Sigmoid colon (tissue), 4 donors: ENCODE data around the gene MTURN.

ENCODE experiments used
- EP300 ChIP-seq, 4 donors: sonication (generic); formaldehyde crosslinking; IDR thresholded peaks; one replicate each; pipeline ENCODE4 v1.6.1; 2017; ENCODE audit warnings: antibody characterized with exemption in 4 of 4
- TF ChIP-seq, protein P1 (sequence below), 4 experiments: fragments of 450-650 bp in 3 of 4; fragments of 200-600 bp in 1 of 4; IDR thresholded peaks; one replicate each; pipeline ENCODE4 v1.5.1; 2016 to 2019; ENCODE audit warnings: antibody characterized with exemption in 4 of 4, mild to moderate bottlenecking in 3 of 4, moderate library complexity in 2 of 4

DNA sequence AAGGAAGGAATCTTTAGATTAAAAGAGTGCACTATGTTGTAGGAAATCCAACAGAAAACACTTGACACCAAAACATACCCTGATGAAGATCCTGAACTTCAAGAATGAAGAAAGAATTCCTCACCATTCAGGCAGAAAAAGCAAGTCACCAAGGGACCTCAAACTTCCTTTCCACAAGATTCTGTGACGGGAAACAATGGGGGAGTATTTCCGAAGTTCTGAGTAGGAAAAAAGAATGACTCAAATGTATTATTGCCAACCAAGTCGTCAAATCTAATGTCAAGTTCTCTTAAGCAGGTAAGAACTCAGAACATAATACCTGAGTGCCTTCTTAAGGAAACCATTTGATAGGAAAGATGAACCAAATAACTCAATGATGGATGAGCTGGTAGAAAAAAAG is 44.7 kb upstream of the MTURN start:
- TF ChIP-seq, protein P1, sequence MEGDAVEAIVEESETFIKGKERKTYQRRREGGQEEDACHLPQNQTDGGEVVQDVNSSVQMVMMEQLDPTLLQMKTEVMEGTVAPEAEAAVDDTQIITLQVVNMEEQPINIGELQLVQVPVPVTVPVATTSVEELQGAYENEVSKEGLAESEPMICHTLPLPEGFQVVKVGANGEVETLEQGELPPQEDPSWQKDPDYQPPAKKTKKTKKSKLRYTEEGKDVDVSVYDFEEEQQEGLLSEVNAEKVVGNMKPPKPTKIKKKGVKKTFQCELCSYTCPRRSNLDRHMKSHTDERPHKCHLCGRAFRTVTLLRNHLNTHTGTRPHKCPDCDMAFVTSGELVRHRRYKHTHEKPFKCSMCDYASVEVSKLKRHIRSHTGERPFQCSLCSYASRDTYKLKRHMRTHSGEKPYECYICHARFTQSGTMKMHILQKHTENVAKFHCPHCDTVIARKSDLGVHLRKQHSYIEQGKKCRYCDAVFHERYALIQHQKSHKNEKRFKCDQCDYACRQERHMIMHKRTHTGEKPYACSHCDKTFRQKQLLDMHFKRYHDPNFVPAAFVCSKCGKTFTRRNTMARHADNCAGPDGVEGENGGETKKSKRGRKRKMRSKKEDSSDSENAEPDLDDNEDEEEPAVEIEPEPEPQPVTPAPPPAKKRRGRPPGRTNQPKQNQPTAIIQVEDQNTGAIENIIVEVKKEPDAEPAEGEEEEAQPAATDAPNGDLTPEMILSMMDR (IDR thresholded peaks at IDR 0.05) = no peak
- TF ChIP-seq EP300 (IDR thresholded peaks at IDR 0.05) = no peak
